IMR-90 (cell line): ENCODE data around the gene DSCAM. TPM values are rescaled to one million over a fixed set of nuclear protein-coding genes. Genes with fewer than 3 reads are reported as not detected.

ENCODE experiments used
- ATAC-seq: fragments of 200-7000 bp; cut with Tn5 transposase; 2 replicates; pipeline ENCODE4 v1.9.1; 2020; ENCODE audit warnings: low read depth, mild to moderate bottlenecking, moderate library complexity
- BruUV-seq: library from RNA; stranded (reverse); fragments of 400-500 nt; replicated peaks from 2 replicates; lab custom pipeline; 2021; lab: Mats Ljungman, UMichigan
- CTCF ChIA-PET: fragments of 300-600 bp; formaldehyde crosslinking; extraction: SDS; loops from one replicate; lab custom pipeline; 2021; ENCODE audit warnings: antibody characterized with exemption; lab: Yijun Ruan, JAX
- POLR2A ChIA-PET: fragments of 300-600 bp; sonication (Branson Sonifier 250); formaldehyde crosslinking; loops from one replicate; lab custom pipeline; 2022; ENCODE audit warnings: antibody characterized with exemption; ENCODE audit not compliant: unreplicated experiment; lab: Charles Lee
- DNase-seq: peaks from one replicate; pipeline ENCODE4 v3.0.0; 2013
- H2AFZ ChIP-seq: replicated peaks from 2 replicates; pipeline ENCODE3; 2013; ENCODE audit warnings: low read length, mild to moderate bottlenecking; ENCODE audit not compliant: poor library complexity
- H2AK5ac ChIP-seq: 2 replicates; pipeline ENCODE4 v1.6.1; 2013; ENCODE audit warnings: low read depth, low read length, inconsistent platforms
- H2AK9ac ChIP-seq: replicated peaks from 2 replicates; pipeline ENCODE3; 2013; ENCODE audit warnings: mild to moderate bottlenecking, low read depth, low read length, moderate library complexity; ENCODE audit not compliant: poor library complexity
- H2BK120ac ChIP-seq: 2 replicates; pipeline ENCODE4 v1.6.1; 2013; ENCODE audit warnings: low read depth, low read length, inconsistent platforms
- H2BK15ac ChIP-seq: 3 replicates; pipeline ENCODE4 v1.6.1; 2013; ENCODE audit warnings: low read depth, low read length, inconsistent platforms
- H2BK20ac ChIP-seq: 2 replicates; pipeline ENCODE4 v1.6.1; 2013; ENCODE audit warnings: low read depth, mild to moderate bottlenecking, inconsistent platforms, low read length, moderate library complexity
- H2BK5ac ChIP-seq: 2 replicates; pipeline ENCODE4 v1.6.1; 2013; ENCODE audit warnings: mild to moderate bottlenecking, low read depth, low read length, inconsistent platforms; ENCODE audit not compliant: poor library complexity, severe bottlenecking
- H3K14ac ChIP-seq: replicated peaks from 2 replicates; pipeline ENCODE4 v1.6.1; 2013; ENCODE audit warnings: low read depth, low read length, inconsistent platforms
- H3K18ac ChIP-seq: 2 replicates; pipeline ENCODE4 v1.6.1; 2013; ENCODE audit warnings: low read depth, low read length, control low read depth
- H3K23ac ChIP-seq: 2 replicates; pipeline ENCODE4 v1.6.1; 2013; ENCODE audit warnings: low read depth, low read length, inconsistent platforms
- H3K27ac ChIP-seq: 2 replicates; pipeline ENCODE4 v1.5.1; 2013; ENCODE audit warnings: mild to moderate bottlenecking, control low read depth, low read length; ENCODE audit not compliant: insufficient read depth
- H3K27me3 ChIP-seq: 2 replicates; pipeline ENCODE4 v1.6.1; 2013; ENCODE audit warnings: low read length; ENCODE audit not compliant: control insufficient read depth, insufficient read depth
- H3K36me3 ChIP-seq: 2 replicates; pipeline ENCODE4 v1.6.1; 2013; ENCODE audit warnings: low read length, mixed read lengths; ENCODE audit not compliant: control insufficient read depth, insufficient read depth
- H3K4ac ChIP-seq: 2 replicates; pipeline ENCODE4 v1.6.1; 2013; ENCODE audit warnings: low read depth, low read length, inconsistent platforms
- H3K4me1 ChIP-seq: 2 replicates; pipeline ENCODE4 v1.6.1; 2013; ENCODE audit warnings: low read length, mixed read lengths; ENCODE audit not compliant: control insufficient read depth, insufficient read depth
- H3K4me2 ChIP-seq: 2 replicates; pipeline ENCODE4 v1.6.1; 2013; ENCODE audit warnings: low read depth, mild to moderate bottlenecking, control low read depth, low read length, moderate library complexity
- H3K4me3 ChIP-seq: 2 replicates; pipeline ENCODE4 v1.5.1; 2013; ENCODE audit warnings: low read depth, mild to moderate bottlenecking, control low read depth, low read length, moderate library complexity; ENCODE audit not compliant: insufficient read depth
- H3K56ac ChIP-seq: 2 replicates; pipeline ENCODE4 v1.6.1; 2013; ENCODE audit warnings: low read length, inconsistent platforms; ENCODE audit not compliant: insufficient read depth; ENCODE audit errors: extremely low read depth
- H3K79me1 ChIP-seq, 2 experiments: 2 replicates each; pipeline ENCODE4 v1.6.1; 2013; ENCODE audit warnings: low read length in 2 of 2, inconsistent platforms in 1 of 2, low read depth in 1 of 2
- H3K9ac ChIP-seq: 2 replicates; pipeline ENCODE4 v1.6.1; 2013; ENCODE audit warnings: low read depth, low read length, control low read depth
- H3K9me1 ChIP-seq: 2 replicates; pipeline ENCODE4 v1.6.1; 2013; ENCODE audit warnings: low read length, inconsistent platforms; ENCODE audit not compliant: insufficient read depth
- H3K9me3 ChIP-seq: 2 replicates; pipeline ENCODE4 v1.6.1; 2013; ENCODE audit warnings: low read length; ENCODE audit not compliant: control insufficient read depth, insufficient read depth
- H4K20me1 ChIP-seq: 2 replicates; pipeline ENCODE4 v1.6.1; 2013; ENCODE audit warnings: low read length, inconsistent platforms; ENCODE audit not compliant: insufficient read depth
- H4K5ac ChIP-seq: 2 replicates; pipeline ENCODE4 v1.6.1; 2013; ENCODE audit warnings: mild to moderate bottlenecking, low read depth, low read length, control low read depth
- H4K8ac ChIP-seq, 2 experiments: 2 replicates each; pipeline ENCODE4 v1.6.1; 2013; ENCODE audit warnings: low read depth in 2 of 2, low read length in 2 of 2, control low read depth in 1 of 2, inconsistent platforms in 1 of 2
- H4K91ac ChIP-seq: 2 replicates; pipeline ENCODE4 v1.6.1; 2013; ENCODE audit warnings: low read depth, low read length, inconsistent platforms; ENCODE audit not compliant: insufficient read depth
- BHLHE40 ChIP-seq: fragments of 150-350 bp; IDR thresholded peaks from 2 replicates; pipeline ENCODE4 v1.6.1; 2016; ENCODE audit warnings: mild to moderate bottlenecking, low read depth, low read length
- CEBPB ChIP-seq: IDR thresholded peaks from 2 replicates; pipeline ENCODE4 v1.6.1; 2012; ENCODE audit warnings: low read depth, low read length, improper control_type of control experiment
- CHD1 ChIP-seq: IDR thresholded peaks from 2 replicates; pipeline ENCODE4 v1.6.1; 2012; ENCODE audit warnings: low read depth, low read length, improper control_type of control experiment
- FOS ChIP-seq: fragments of 150-350 bp; IDR thresholded peaks from 2 replicates; pipeline ENCODE4 v1.6.1; 2016; ENCODE audit warnings: low read depth, low read length
- MAFK ChIP-seq: IDR thresholded peaks from 2 replicates; pipeline ENCODE4 v1.6.1; 2012; ENCODE audit warnings: low read depth, low read length, improper control_type of control experiment
- MAZ ChIP-seq: IDR thresholded peaks from 2 replicates; pipeline ENCODE4 v1.6.1; 2012; ENCODE audit warnings: low read depth, mild to moderate bottlenecking, low read length, improper control_type of control experiment, moderate library complexity, borderline replicate concordance
- MXI1 ChIP-seq: IDR thresholded peaks from 2 replicates; pipeline ENCODE4 v1.6.1; 2012; ENCODE audit warnings: low read depth, mild to moderate bottlenecking, low read length, moderate library complexity, borderline replicate concordance
- NFE2L2 ChIP-seq: fragments of 150-350 bp; IDR thresholded peaks from 2 replicates; pipeline ENCODE4 v1.6.1; 2016; ENCODE audit warnings: low read depth, mild to moderate bottlenecking, low read length
- POLR2A ChIP-seq: IDR thresholded peaks from 2 replicates; pipeline ENCODE4 v1.6.1; 2012; ENCODE audit warnings: mild to moderate bottlenecking, low read depth, low read length
- RAD21 ChIP-seq: IDR thresholded peaks from 2 replicates; pipeline ENCODE4 v1.6.1; 2012; ENCODE audit warnings: low read length, improper control_type of control experiment
- RCOR1 ChIP-seq: IDR thresholded peaks from 2 replicates; pipeline ENCODE4 v1.6.1; 2012; ENCODE audit warnings: mild to moderate bottlenecking, low read length, improper control_type of control experiment; ENCODE audit not compliant: insufficient replicate concordance
- RFX5 ChIP-seq: IDR thresholded peaks from 2 replicates; pipeline ENCODE4 v1.8.0; 2012; ENCODE audit warnings: low read depth, mild to moderate bottlenecking, low read length, moderate library complexity
- SMC3 ChIP-seq: fragments of 150-350 bp; IDR thresholded peaks from 2 replicates; pipeline ENCODE4 v1.6.1; 2016; ENCODE audit warnings: low read depth, mild to moderate bottlenecking, antibody characterized with exemption, low read length, moderate library complexity
- WGBS, 2 experiments: methylation state at CpG; one replicate each; pipeline versions ENCODE4 v1.1.5 to v1.1.7; 2013; ENCODE audit warnings: missing lambda C conversion rate in 2 of 2; ENCODE audit not compliant: insufficient read length in 1 of 2; ENCODE audit errors: extremely low coverage in 2 of 2; 5-methylcytosine and 5-hydroxymethylcytosine counted together
- dilution Hi-C: fragments of 300-500 bp; cut with HindIII; formaldehyde crosslinking; loops from one replicate; pipeline ENCODE4 v1.14.3; 2018; ENCODE audit warnings: low sequenced_read_pairs; ENCODE audit not compliant: unreplicated experiment
- in situ Hi-C: fragments of 300-500 bp; cut with MboI; formaldehyde crosslinking; loops from 3 replicates; pipeline ENCODE4 v1.14.3; 2019; ENCODE audit warnings: low sequenced_read_pairs, inconsistent platforms, mixed read lengths
- intact Hi-C: fragments of 100-400 bp; cut with micrococcal nuclease; formaldehyde crosslinking; loops from 2 replicates; pipeline ENCODE4 v1.10.0; 2022
- polyA plus RNA-seq, 3 experiments: library from polyadenylated mRNA; depleted of rRNA; stranded (reverse); fragments of >200 nt; gene quantifications; 2 replicates each; pipeline ENCODE4 v1.2.3, GENCODE V29; 2012; ENCODE audit warnings: low replicate concordance in 1 of 3
- total RNA-seq: library from RNA; depleted of rRNA; stranded (reverse); fragments of >200 nt; gene quantifications from 2 replicates; pipeline ENCODE4 v1.2.3, GENCODE V29; 2012
- TF ChIP-seq, protein P1 (sequence below): fragments of 150-350 bp; IDR thresholded peaks from 2 replicates; pipeline ENCODE4 v1.6.1; 2016; ENCODE audit warnings: low read depth, mild to moderate bottlenecking, low read length, moderate library complexity, borderline replicate concordance
- TF ChIP-seq, protein P2 (sequence below): conservative IDR thresholded peaks from 2 replicates; pipeline ENCODE4 v1.5.1; 2012; ENCODE audit warnings: mild to moderate bottlenecking, low read depth, low read length, improper control_type of control experiment
- TF ChIP-seq, protein P3 (sequence below): fragments of 150-350 bp; IDR thresholded peaks from 2 replicates; pipeline ENCODE4 v1.6.1; 2017; ENCODE audit warnings: mild to moderate bottlenecking, antibody characterized with exemption, low read length, low read depth

The DSCAM gene
- total and polyA plus RNA-seq, 2 of the 4 experiments (the other 2 are of a cell fraction): under 0.01 to 0.02 TPM

DNA sequence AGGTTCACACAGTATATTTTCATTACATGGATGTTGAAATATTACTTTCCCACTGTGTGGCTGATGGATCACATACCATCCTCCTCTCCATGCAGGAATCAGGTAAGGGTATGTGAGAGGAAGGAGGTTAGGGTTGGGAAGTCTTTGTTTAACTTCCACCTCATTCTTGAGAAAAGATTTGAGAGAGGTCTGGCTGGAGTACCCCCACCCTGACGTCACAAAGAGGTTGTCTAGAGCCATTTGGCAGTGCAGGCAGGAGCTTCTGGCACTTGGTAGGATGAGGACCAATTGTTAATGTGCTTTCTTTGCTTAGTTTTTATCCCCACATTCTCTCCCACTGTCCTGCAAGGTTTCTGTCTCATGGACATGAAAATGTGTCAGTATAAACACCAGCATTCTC is 356.6 kb downstream of the DSCAM start:
- POLR2A ChIA-PET: no interaction called here
- no peak overlapping the region for H4K8ac ChIP-seq
- BruUV-seq: no TSS peak

More for the DNA sequence above, 356.6 kb downstream of the DSCAM start:
- no peak for TF ChIP-seq FOS
- no peak for TF ChIP-seq POLR2A
- TF ChIP-seq, protein P1, sequence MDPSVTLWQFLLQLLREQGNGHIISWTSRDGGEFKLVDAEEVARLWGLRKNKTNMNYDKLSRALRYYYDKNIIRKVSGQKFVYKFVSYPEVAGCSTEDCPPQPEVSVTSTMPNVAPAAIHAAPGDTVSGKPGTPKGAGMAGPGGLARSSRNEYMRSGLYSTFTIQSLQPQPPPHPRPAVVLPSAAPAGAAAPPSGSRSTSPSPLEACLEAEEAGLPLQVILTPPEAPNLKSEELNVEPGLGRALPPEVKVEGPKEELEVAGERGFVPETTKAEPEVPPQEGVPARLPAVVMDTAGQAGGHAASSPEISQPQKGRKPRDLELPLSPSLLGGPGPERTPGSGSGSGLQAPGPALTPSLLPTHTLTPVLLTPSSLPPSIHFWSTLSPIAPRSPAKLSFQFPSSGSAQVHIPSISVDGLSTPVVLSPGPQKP: no peak
- TF ChIP-seq, protein P2, sequence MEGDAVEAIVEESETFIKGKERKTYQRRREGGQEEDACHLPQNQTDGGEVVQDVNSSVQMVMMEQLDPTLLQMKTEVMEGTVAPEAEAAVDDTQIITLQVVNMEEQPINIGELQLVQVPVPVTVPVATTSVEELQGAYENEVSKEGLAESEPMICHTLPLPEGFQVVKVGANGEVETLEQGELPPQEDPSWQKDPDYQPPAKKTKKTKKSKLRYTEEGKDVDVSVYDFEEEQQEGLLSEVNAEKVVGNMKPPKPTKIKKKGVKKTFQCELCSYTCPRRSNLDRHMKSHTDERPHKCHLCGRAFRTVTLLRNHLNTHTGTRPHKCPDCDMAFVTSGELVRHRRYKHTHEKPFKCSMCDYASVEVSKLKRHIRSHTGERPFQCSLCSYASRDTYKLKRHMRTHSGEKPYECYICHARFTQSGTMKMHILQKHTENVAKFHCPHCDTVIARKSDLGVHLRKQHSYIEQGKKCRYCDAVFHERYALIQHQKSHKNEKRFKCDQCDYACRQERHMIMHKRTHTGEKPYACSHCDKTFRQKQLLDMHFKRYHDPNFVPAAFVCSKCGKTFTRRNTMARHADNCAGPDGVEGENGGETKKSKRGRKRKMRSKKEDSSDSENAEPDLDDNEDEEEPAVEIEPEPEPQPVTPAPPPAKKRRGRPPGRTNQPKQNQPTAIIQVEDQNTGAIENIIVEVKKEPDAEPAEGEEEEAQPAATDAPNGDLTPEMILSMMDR: no peak
- TF ChIP-seq, protein P3, sequence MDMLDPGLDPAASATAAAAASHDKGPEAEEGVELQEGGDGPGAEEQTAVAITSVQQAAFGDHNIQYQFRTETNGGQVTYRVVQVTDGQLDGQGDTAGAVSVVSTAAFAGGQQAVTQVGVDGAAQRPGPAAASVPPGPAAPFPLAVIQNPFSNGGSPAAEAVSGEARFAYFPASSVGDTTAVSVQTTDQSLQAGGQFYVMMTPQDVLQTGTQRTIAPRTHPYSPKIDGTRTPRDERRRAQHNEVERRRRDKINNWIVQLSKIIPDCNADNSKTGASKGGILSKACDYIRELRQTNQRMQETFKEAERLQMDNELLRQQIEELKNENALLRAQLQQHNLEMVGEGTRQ: no peak
- TF ChIP-seq RFX5: no peak
- no peak for TF ChIP-seq CEBPB
- TF ChIP-seq RCOR1: no peak
- TF ChIP-seq MAFK: no peak
- TF ChIP-seq MXI1: no peak
- TF ChIP-seq SMC3: no peak
- TF ChIP-seq CHD1: no peak
- no peak for TF ChIP-seq BHLHE40
- no peak for TF ChIP-seq MAZ
- no peak for TF ChIP-seq RAD21
- no peak for TF ChIP-seq NFE2L2
- H2AFZ ChIP-seq: no peak overlapping the region
- H2AK9ac ChIP-seq: no peak overlapping the region
- no peaks in the 10 kb centered on the region for H3K9me1 ChIP-seq
- no peak overlapping the region for H3K23ac ChIP-seq
- ATAC-seq (no peak), DNase-seq (no peak)
- no peak overlapping the region for H3K18ac ChIP-seq
- no peak overlapping the region for H4K91ac ChIP-seq
- no peaks in the 10 kb centered on the region for H3K36me3 ChIP-seq
- no peak overlapping the region for H3K4me3 ChIP-seq
- no CpG with 5 or more reads among the region's 1 CpG for WGBS, 2 experiments
- H4K5ac ChIP-seq: no peak overlapping the region
- no peak overlapping the region for H3K14ac ChIP-seq
- no peak overlapping the region for H3K27ac ChIP-seq
- H2AK5ac ChIP-seq: no peak overlapping the region
- no peak overlapping the region for H2BK15ac ChIP-seq
- H3K9me3 ChIP-seq: peaks cover 16% of the 10 kb centered on the region
- CTCF ChIA-PET: interaction anchor here (0.8 kb wide), 1 partner anchor 10 kb away, joined by 3 read pairs; no protein-coding TSS in a partner anchor
- no peaks in the 10 kb centered on the region for H4K20me1 ChIP-seq
- H3K4me1 ChIP-seq: no peaks in the 10 kb centered on the region
- no peak overlapping the region for H2BK20ac ChIP-seq
- dilution Hi-C loops (no loop called here), in situ Hi-C loops (no loop called here), intact Hi-C loops (no loop called here)
- H3K79me1 ChIP-seq: no peaks in the 10 kb centered on the region
- no peak overlapping the region for H2BK120ac ChIP-seq
- H2BK5ac ChIP-seq: no peak overlapping the region
- H3K56ac ChIP-seq: no peak overlapping the region
- H3K9ac ChIP-seq: no peak overlapping the region
- no peaks in the 10 kb centered on the region for H3K27me3 ChIP-seq
- H3K4me2 ChIP-seq: no peak overlapping the region
- H3K4ac ChIP-seq: no peak overlapping the region
